ENCODE data around the gene CNOT1. TPM values are rescaled to one million over a fixed set of nuclear protein-coding genes. Genes with fewer than 3 reads are reported as not detected.

CNOT1 gene
- polyA plus RNA-seq, 1 experiment, result 133 TPM

- POLR2A ChIA-PET, result no interaction called here
- TF ChIP-seq CTCF (IDR thresholded peaks at IDR 0.05; ENCODE audit: insufficient read depth, low read depth, low read length), result no peak
- H3K36me3 ChIP-seq (ENCODE audit: control insufficient read depth, insufficient read depth, low read length), result peaks cover 22% of the 10 kb centered on the region
- CTCF ChIA-PET, result interaction anchor here (0.6 to 1.0 kb wide), 4 partner anchors 9 to 142 kb away, joined by 3 to 4 read pairs (median 3); no protein-coding TSS in a partner anchor
- DNase-seq (ENCODE audit: low read depth), result no peak
- no peak overlapping the region for H3K4me3 ChIP-seq (ENCODE audit: low read depth, low read length)
- no peaks in the 10 kb centered on the region for H3K27me3 ChIP-seq (ENCODE audit: control insufficient read depth, insufficient read depth, low read length)
Observed at GRCh38 chr16:58519707-58520106, 109.9 kb downstream of the CNOT1 start.

GRCh38 chr16:58518980-58519368 lies 110.7 kb downstream of the CNOT1 start:
- CTCF ChIA-PET, result interaction anchor here (1.2 to 1.3 kb wide), 2 partner anchors 9 to 18 kb away, joined by 3 read pairs; no protein-coding TSS in a partner anchor
- DNase-seq (ENCODE audit: low read depth), result no peak
- no peak for TF ChIP-seq CTCF (IDR thresholded peaks at IDR 0.05; ENCODE audit: insufficient read depth, low read depth, low read length)
- Histone ChIP-seq H3K27me3 (ENCODE audit: control insufficient read depth, insufficient read depth, low read length) (no peaks in the 10 kb centered on the region), H3K36me3 (ENCODE audit: control insufficient read depth, insufficient read depth, low read length) (peaks cover 20% of the 10 kb centered on the region), H3K4me3 (ENCODE audit: low read depth, low read length) (no peak overlapping the region)
- POLR2A ChIA-PET, result no interaction called here

GRCh38 chr16:58518083-58518979 lies 111.3 kb downstream of the CNOT1 start:
- ChIA-PET POLR2A (no interaction called here), CTCF (interaction anchor here (0.6 to 1.3 kb wide), 5 partner anchors 9 to 143 kb away, joined by 3 to 4 read pairs (median 3); no protein-coding TSS in a partner anchor)
- no peak for TF ChIP-seq CTCF (IDR thresholded peaks at IDR 0.05; ENCODE audit: insufficient read depth, low read depth, low read length)
- DNase-seq (ENCODE audit: low read depth), result no peak
- no peak overlapping the region for H3K4me3 ChIP-seq (ENCODE audit: low read depth, low read length)
- H3K27me3 ChIP-seq (ENCODE audit: control insufficient read depth, insufficient read depth, low read length), result no peaks in the 10 kb centered on the region
- peaks cover 20% of the 10 kb centered on the region for H3K36me3 ChIP-seq (ENCODE audit: control insufficient read depth, insufficient read depth, low read length)

GRCh38 chr16:58516768-58517107 lies 112.9 kb downstream of the CNOT1 start:
- POLR2A ChIA-PET, result no interaction called here
- DNase-seq (ENCODE audit: low read depth), result no peak
- peaks cover 16% of the 10 kb centered on the region for H3K36me3 ChIP-seq (ENCODE audit: control insufficient read depth, insufficient read depth, low read length)
- CTCF ChIA-PET, result interaction anchor here (0.8 kb wide), 1 partner anchor 9 kb away, joined by 3 read pairs; no protein-coding TSS in a partner anchor
- H3K4me3 ChIP-seq (ENCODE audit: low read depth, low read length), result no peak overlapping the region
- no peak for TF ChIP-seq CTCF (IDR thresholded peaks at IDR 0.05; ENCODE audit: insufficient read depth, low read depth, low read length)
- H3K27me3 ChIP-seq (ENCODE audit: control insufficient read depth, insufficient read depth, low read length), result no peaks in the 10 kb centered on the region

GRCh38 chr16:58515871-58516767 lies 113.5 kb downstream of the CNOT1 start:
- Histone ChIP-seq H3K27me3 (ENCODE audit: control insufficient read depth, insufficient read depth, low read length) (no peaks in the 10 kb centered on the region), H3K36me3 (ENCODE audit: control insufficient read depth, insufficient read depth, low read length) (peaks cover 16% of the 10 kb centered on the region), H3K4me3 (ENCODE audit: low read depth, low read length) (peak overlapping the region; percentile 56)
- no peak for TF ChIP-seq CTCF (IDR thresholded peaks at IDR 0.05; ENCODE audit: insufficient read depth, low read depth, low read length)
- POLR2A ChIA-PET, result no interaction called here
- CTCF ChIA-PET, result interaction anchor here (0.6 to 5.5 kb wide), 3 partner anchors 8 to 146 kb away, joined by 3 to 30 read pairs (median 3); no protein-coding TSS in a partner anchor
- DNase-seq (ENCODE audit: low read depth), result no peak
